K562 treated with DMSO at 1 percent for 12 hours (cell line): ENCODE data around the gene ELMOD2. TPM values are rescaled to one million over a fixed set of nuclear protein-coding genes. Genes with fewer than 3 reads are reported as not detected.

Source experiments
- total RNA-seq: library from RNA; unstranded; fragments of 300-600 nt; gene quantifications from 2 replicates; pipeline ENCODE4 v1.2.3, GENCODE V29; 2022; ENCODE audit not compliant: insufficient read depth

ELMOD2 gene, protein sequence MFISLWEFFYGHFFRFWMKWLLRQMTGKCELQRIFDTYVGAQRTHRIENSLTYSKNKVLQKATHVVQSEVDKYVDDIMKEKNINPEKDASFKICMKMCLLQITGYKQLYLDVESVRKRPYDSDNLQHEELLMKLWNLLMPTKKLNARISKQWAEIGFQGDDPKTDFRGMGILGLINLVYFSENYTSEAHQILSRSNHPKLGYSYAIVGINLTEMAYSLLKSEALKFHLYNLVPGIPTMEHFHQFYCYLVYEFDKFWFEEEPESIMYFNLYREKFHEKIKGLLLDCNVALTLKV
- total RNA-seq: 6.0 and 15.8 TPM in 2 replicates

DNA sequence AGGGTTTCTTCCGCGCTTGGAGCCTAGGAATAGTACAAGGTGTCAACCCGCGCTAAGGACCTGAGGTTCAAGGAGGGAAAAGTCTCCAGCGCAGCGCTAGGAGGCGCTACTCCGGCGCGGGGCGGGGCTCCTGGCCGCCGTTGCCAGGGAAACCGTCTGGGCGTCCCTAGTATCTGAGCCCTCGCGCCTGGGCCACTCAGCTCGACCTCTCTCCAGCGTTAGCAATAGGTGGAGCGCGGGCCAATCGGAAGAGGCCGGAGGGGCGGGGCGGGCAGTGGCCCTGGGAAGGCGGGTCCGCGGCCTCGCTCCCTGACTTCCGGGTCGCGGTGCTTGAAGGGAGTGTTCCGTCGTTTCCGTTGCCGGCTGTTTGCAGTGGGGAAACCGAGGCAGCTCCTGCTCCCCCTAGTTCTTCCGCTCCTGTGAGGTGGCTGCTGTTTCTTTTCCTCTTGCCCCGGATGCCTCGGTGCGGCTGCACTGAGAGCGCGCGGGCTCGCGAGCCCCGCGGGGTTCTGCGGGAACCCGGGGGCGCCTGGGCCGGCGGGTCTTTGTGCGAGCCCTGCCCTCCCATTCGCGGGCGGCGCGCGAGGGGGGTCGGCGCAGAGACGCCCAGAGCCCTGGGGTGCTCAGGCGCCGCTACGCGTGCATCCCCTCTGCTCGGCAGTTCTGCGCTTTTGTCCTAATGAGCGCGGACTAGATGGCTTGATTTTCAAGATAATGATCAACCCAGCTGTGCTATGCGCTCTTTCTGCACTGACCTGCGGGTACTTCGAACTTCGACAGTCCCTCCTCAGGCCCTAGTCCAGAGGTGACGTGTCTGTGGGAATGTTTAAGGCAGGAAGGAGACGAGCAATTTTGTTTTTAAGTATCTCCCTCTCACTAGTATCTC is at the start of gene ELMOD2:
Gene ELMOD2 (plus strand): TSS at position 312 of the 886 bp plus-strand sequence. CDS start 1,261 bp downstream, outside the sequence.

DNA sequence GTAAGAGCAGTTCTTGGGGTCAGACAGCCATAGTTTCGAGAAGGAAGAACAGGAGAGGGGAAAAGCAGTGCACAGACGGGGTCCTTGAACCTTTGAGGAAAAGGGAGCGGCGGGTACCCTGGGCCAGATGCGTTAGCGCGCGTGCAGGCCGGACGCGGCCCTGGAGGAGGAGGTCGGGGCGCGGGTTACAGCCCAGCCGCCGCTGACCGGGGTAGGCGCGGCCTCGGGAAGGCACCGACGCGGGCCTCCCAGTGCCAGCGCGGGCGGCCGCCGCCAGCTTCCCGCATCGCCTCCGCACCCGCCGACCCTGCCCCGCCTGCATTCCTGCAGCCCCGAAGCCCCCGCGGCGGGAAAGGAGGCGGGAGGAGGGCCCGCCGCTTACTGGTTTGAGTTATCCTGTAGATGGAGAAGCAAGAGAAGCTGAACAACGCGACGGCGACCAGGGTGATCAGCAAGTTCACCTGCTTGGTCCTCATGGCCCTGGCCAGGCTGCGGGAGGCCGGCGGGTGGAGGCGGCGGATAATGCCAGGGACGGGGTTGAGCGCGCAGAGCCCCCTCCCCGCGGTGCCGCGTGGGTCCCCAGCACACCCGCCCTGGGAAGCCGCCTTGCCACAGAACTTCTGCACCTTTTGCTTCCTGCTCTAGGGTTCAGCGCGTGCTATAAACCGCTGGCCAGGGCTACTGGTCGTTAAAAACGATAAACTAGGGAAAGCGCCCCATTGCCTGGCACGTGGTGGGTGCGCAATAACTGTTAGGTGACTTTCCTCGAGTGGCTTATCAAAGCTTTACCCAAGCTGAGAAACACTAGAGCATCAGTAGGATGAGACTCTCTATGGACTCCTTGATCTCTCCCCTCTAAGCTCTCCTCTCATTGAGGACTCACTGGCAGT is 26.0 kb upstream of the ELMOD2 start, which contains the start of gene MGAT4D:
Gene MGAT4D (minus strand): TSS at position 547 of the 890 bp plus-strand sequence. CDS start 71 bp downstream, at position 476.

DNA sequence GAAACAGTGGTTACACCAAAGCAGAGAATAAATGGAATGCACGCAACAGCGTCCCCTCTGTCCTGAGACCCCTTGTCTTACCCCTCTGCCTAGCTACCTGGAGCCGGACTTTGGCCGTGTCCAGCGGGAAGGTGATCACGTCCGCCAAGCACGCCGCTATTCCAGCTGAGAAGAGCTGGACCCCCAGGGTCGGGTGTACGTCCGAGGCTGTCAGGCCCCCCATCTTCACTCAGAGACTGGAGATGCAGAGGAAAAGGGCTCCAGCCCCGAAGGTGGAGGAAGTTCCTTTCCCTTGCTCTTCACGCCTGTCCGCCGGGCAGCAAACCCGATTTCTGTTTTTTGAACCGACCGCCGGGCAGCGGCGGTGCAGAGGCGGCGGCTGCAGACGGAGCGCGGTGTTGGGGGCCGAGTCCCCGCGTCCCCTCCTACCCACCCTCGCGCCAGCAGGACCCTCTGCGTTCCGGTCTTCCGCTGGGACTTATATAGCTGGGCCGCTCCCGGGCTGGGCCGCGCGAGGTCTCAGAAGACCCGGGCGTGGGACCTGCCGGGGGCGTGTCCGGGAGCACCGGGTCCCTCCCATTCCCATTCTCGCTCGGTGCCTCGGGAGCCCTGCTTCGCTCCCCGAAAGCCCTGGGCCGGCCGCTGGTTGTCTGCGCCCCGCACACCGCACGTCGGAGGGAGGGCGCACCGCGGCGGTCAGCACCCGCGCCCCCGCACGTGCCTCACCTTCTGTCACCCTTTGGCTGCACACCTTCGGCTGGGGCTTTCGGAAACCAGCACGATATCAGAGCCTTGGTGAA is 44.7 kb downstream of the ELMOD2 start, which contains the start of gene UCP1:
Gene UCP1 (minus strand): TSS at position 455 of the 800 bp plus-strand sequence. CDS start 232 bp downstream, at position 223.

Other genes with a start within 250 kb of the ELMOD2 start
- 17.0 and 33.6 TPM in 2 replicates for gene SCOC, start 150.5 kb upstream of the ELMOD2 start, total RNA-seq
- gene CLGN, start 96.5 kb upstream of the ELMOD2 start, total RNA-seq: 11.2 and 17.7 TPM in 2 replicates
- gene MGAT4D, start 25.9 kb upstream of the ELMOD2 start, total RNA-seq: not detected in 2 replicates
- not detected in 2 replicates for gene UCP1, start 44.8 kb downstream of the ELMOD2 start, total RNA-seq
- not detected in 2 replicates for gene TBC1D9, start 232.2 kb downstream of the ELMOD2 start, total RNA-seq